ENCODE measurements around the gene DGKZ.

Gene DGKZ

DNA sequence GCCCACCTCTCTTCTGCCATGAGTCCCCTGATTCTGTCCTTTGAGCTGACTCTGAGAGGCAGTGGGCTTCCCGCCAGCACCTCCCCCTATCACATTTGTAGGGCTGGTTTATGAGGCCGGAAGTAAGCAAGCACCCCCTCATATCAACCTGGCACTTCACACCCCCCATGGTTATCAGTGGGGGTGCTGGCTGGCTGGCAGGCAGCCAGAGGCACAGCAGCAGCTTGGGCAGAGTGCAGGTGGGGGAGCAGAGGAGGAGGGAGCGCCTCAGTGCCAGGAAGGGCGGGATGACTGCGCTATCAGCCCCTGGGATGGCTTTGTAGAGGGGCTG, 67.2 kb downstream of the DGKZ start:
- TF ChIP-seq, protein P1, sequence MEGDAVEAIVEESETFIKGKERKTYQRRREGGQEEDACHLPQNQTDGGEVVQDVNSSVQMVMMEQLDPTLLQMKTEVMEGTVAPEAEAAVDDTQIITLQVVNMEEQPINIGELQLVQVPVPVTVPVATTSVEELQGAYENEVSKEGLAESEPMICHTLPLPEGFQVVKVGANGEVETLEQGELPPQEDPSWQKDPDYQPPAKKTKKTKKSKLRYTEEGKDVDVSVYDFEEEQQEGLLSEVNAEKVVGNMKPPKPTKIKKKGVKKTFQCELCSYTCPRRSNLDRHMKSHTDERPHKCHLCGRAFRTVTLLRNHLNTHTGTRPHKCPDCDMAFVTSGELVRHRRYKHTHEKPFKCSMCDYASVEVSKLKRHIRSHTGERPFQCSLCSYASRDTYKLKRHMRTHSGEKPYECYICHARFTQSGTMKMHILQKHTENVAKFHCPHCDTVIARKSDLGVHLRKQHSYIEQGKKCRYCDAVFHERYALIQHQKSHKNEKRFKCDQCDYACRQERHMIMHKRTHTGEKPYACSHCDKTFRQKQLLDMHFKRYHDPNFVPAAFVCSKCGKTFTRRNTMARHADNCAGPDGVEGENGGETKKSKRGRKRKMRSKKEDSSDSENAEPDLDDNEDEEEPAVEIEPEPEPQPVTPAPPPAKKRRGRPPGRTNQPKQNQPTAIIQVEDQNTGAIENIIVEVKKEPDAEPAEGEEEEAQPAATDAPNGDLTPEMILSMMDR (conservative IDR thresholded peaks at IDR 0.05; ENCODE audit: low read depth, low read length) = no peak

DNA sequence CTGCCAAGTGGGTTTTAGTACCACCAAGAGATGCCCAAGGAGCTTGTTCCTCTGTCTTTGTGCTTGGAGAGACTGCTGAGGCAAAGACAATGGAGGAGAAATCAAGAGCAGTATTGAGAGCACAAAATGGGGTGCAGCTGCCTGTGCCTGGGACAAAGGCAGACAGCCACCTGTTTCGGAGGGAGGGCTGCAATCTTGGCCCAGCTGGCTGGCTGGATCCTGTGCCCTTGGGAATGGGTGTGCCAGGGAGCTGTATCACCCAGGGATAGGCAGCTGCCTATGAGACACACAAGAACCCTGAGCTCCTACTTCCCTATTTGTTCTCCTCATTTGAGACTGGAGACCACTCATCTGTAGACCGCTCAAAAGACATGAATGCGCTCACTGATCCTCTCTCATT, 67.6 kb downstream of the DGKZ start:
- no peak for DNase-seq (ENCODE audit: low read depth)
- no peak overlapping the region for H3K4me3 ChIP-seq (ENCODE audit: low read depth, low read length)
- TF ChIP-seq, protein P1 (conservative IDR thresholded peaks at IDR 0.05; ENCODE audit: low read depth, low read length) = no peak

More for the DNA sequence above, 67.2 kb downstream of the DGKZ start:
- no peak overlapping the region for H3K4me3 ChIP-seq (ENCODE audit: low read depth, low read length)
- DNase-seq (ENCODE audit: low read depth) = no peak

DNA sequence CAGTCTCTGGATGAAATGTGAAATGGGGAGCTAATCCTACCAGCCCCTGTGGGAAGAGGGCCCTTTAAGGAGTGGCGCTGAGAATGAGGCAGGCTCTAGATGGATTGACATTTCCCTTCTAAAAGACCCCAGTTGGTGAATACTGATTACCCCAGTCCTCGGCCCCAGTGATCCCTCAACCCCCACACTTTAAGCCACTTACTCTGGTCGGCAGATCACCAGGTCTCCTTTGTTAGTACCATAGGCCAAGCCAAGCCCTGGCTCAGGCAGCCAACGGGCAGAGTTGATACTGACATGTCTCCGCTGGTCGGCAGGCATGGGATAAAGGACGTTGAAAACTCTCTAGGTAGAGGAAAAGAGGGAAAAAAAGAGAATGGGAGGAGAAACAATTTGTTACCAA, 70.4 kb downstream of the DGKZ start:
- TF ChIP-seq, protein P1 (conservative IDR thresholded peaks at IDR 0.05; ENCODE audit: low read depth, low read length) = no peak
- no peak overlapping the region for H3K4me3 ChIP-seq (ENCODE audit: low read depth, low read length)
- no peak for DNase-seq (ENCODE audit: low read depth)

DNA sequence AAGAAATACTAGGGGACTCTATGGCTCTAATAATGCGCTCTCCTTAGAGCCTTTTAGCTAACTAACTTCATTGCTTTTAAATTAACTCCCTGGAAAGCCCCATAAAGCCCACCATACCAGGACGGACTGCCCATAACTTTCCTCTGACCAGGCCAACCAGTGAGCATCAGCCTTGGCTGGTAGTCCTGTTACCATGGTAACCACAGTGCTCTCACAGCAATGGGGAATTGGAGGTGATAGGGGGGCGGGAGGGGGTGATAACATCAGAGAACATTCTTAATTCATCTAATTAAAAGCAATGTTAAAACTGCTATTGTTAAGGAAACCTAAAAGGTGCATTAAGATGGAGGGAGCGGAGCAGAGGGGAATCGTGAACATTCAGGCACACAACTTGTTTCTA, 71.5 kb downstream of the DGKZ start:
- TF ChIP-seq, protein P1 (conservative IDR thresholded peaks at IDR 0.05; ENCODE audit: low read depth, low read length) = no peak
- H3K4me3 ChIP-seq (ENCODE audit: low read depth, low read length) = no peak overlapping the region
- no peak for DNase-seq (ENCODE audit: low read depth)

DNA sequence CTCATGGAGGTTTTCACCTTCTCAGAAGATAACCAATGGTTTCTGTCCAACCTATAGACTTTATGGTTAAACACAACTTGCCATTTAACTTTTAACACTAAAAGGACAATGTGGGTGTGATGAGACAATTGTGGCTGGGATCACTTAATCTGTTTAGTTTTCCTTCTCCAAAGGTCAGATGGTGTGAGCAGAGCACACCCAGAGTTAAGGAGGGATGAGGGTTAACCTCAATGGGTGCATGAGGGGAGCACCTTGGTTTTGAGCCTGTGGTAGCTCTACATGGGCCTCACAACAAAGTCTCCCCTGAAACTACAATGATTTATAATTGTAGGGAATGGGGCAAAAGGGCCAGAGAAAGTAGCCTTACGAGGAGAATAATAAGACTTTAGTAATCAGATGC, 73.2 kb downstream of the DGKZ start:
- no peak for DNase-seq (ENCODE audit: low read depth)
- TF ChIP-seq, protein P1 (conservative IDR thresholded peaks at IDR 0.05; ENCODE audit: low read depth, low read length) = no peak
- no peak overlapping the region for H3K4me3 ChIP-seq (ENCODE audit: low read depth, low read length)

DNA sequence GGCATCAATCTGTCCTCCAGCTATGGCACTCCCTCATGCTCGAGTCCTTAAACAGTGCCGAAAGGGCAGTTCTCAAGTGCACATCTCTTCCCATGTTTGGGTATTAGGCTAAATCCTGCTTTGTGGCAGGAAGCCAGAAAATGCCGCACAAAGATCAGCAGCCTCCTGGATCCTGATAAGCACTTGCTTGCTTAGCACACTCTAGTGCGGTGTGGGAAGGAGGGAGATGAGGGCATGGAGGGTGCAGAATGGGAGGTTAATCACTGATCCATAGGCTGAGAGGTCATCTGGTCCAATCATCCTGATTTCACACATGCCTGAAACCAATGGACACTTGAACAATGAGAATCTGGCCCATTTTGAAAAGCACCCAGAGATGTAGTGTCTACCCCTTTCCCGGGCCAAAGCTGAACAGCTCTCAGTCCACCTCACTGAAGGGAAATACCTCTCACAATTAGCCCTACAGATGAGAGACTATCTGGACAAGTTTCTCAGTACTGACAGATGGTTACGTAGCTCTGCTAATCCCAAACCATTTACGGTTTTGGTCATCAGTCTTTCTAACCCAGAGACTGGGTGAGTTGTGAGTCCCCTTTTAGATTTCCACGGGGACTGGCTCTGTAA, 74.1 kb downstream of the DGKZ start:
- TF ChIP-seq, protein P1 (conservative IDR thresholded peaks at IDR 0.05; ENCODE audit: low read depth, low read length) = no peak
- DNase-seq (ENCODE audit: low read depth) = no peak
- no peak overlapping the region for H3K4me3 ChIP-seq (ENCODE audit: low read depth, low read length)

DNA sequence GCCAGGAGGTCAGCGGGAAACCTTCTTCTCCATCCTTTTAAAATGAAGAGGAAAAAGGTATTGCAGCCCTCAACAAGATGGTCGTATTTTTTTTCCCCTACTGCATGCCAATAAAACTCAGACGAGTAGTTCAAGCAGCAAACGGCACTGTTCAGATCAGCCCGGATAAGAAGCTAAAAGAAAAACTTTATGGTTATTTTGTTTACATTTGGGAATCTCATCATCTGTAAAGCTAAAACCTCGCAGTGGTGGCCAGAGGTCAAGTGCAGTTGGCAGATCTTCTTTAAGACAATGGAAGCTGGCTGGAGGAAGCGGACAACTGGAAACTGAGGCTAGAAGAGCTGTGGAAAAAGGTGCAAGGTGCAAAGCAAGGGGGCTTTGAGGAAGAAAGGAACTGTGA, 75.3 kb downstream of the DGKZ start:
- H3K4me3 ChIP-seq (ENCODE audit: low read depth, low read length) = no peak overlapping the region
- no peak for DNase-seq (ENCODE audit: low read depth)
- TF ChIP-seq, protein P1 (conservative IDR thresholded peaks at IDR 0.05; ENCODE audit: low read depth, low read length) = no peak

All from choroid plexus epithelial cell (primary cell).